ENCODE measurements around the gene UNC50. TPM values are rescaled to one million over a fixed set of nuclear protein-coding genes. Genes with fewer than 3 reads are reported as not detected.
"Not testable (repeated sequence)": the region's sequence is repeated elsewhere in the genome, so short reads cannot be mapped to it uniquely, and the experiment has no call there.

UNC50 gene
- total RNA-seq, 1 donor from 2014 or later: 40.1 TPM

- no peak overlapping the region for H3K27ac Mint-ChIP-seq
- H3K4me1 Mint-ChIP-seq (ENCODE audit: low read depth): peaks cover 13% of the 10 kb centered on the region
- no peaks in the 10 kb centered on the region for H3K27me3 Mint-ChIP-seq (ENCODE audit: low read depth)
- no peaks in the 10 kb centered on the region for H3K9me3 Mint-ChIP-seq
- DNase-seq (ENCODE audit: low spot score): no peak
- H3K4me3 Mint-ChIP-seq (ENCODE audit: low read depth): no peak overlapping the region
- H3K36me3 Mint-ChIP-seq (ENCODE audit: low read depth): peaks cover 55% of the 10 kb centered on the region
- intact Hi-C loops (cut with micrococcal nuclease): no loop called here
Observed at GRCh38 chr2:98643496-98644100, 35.2 kb downstream of the UNC50 start.

GRCh38 chr2:98647636-98648035, 39.2 kb downstream of the UNC50 start:
- intact Hi-C loops (cut with micrococcal nuclease): no loop called here
- no peaks in the 10 kb centered on the region for H3K27me3 Mint-ChIP-seq (ENCODE audit: low read depth)
- peaks cover 62% of the 10 kb centered on the region for H3K36me3 Mint-ChIP-seq (ENCODE audit: low read depth)
- DNase-seq (ENCODE audit: low spot score): no peak
- H3K4me1 Mint-ChIP-seq (ENCODE audit: low read depth): peaks cover 37% of the 10 kb centered on the region
- no peak overlapping the region for H3K4me3 Mint-ChIP-seq (ENCODE audit: low read depth)
- no peak overlapping the region for H3K27ac Mint-ChIP-seq
- H3K9me3 Mint-ChIP-seq: peaks cover 20% of the 10 kb centered on the region

GRCh38 chr2:98648451-98648850, 40.1 kb downstream of the UNC50 start:
- peaks cover 64% of the 10 kb centered on the region for H3K36me3 Mint-ChIP-seq (ENCODE audit: low read depth)
- H3K27ac Mint-ChIP-seq: no peak overlapping the region

DNA sequence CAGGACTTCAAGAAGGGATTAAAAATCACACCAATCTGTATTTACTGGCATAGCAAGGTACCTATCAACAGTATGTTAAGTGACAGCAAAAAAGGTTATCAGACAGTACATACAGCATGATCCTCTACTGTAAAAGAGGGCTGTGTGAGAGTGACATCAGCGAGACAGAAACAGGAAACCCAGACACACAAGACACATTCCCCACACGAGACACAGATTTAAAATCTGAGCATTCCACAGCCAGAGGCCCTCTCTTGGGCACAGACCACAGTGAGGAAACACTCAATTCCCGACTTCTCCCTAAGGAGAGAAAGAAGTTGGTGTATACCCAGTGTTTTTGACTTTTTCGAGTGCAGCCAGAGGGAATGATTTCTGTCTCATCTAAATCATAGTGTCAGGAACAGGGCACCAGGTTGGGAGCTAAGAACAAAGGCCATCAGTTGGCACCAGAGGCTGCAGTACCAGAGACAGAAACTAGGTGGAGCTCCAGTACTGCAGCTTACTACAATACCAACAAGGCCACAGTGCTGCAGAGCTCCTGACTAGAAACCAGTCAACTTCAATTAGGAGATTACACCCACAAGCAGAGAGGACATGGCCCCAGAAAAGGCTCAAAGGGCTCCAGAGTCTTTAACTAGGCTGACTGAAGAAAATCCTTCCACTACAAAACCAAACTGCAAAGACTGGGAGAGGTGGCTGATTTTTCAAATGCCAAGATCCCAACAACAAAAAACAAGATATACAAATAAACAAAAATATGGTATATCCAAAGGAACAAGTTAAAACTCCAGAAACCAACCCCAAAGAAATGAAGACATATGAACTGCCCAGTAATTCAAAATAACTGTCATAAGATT, 41.0 kb downstream of the UNC50 start:
- no peaks in the 10 kb centered on the region for H3K27me3 Mint-ChIP-seq (ENCODE audit: low read depth)
- H3K9me3 Mint-ChIP-seq: peaks cover 20% of the 10 kb centered on the region
- H3K27ac Mint-ChIP-seq: peak overlapping the region; percentile 48
- no peak overlapping the region for H3K4me3 Mint-ChIP-seq (ENCODE audit: low read depth)
- intact Hi-C loops (cut with micrococcal nuclease): loop anchor here (1.0 kb wide), 2 partner anchors 11 to 188 kb away; no protein-coding TSS in a partner anchor
- H3K4me1 Mint-ChIP-seq (ENCODE audit: low read depth): peaks cover 49% of the 10 kb centered on the region
- peaks cover 65% of the 10 kb centered on the region for H3K36me3 Mint-ChIP-seq (ENCODE audit: low read depth)
- DNase-seq (ENCODE audit: low spot score): peak; percentile 68

More at GRCh38 chr2:98648451-98648850, 40.1 kb downstream of the UNC50 start:
- DNase-seq (ENCODE audit: low spot score): no peak
- H3K4me3 Mint-ChIP-seq (ENCODE audit: low read depth): no peak overlapping the region
- peaks cover 44% of the 10 kb centered on the region for H3K4me1 Mint-ChIP-seq (ENCODE audit: low read depth)
- peaks cover 20% of the 10 kb centered on the region for H3K9me3 Mint-ChIP-seq
- H3K27me3 Mint-ChIP-seq (ENCODE audit: low read depth): no peaks in the 10 kb centered on the region
- intact Hi-C loops (cut with micrococcal nuclease): no loop called here

- intact Hi-C loops (cut with micrococcal nuclease): loop anchor here (1.0 kb wide), 2 partner anchors 12 to 187 kb away; no protein-coding TSS in a partner anchor
- no peak for DNase-seq (ENCODE audit: low spot score)
- Mint-ChIP-seq H3K4me1 (ENCODE audit: low read depth) (peaks cover 54% of the 10 kb centered on the region), H3K27me3 (ENCODE audit: low read depth) (no peaks in the 10 kb centered on the region), H3K9me3 (peaks cover 20% of the 10 kb centered on the region), H3K4me3 (ENCODE audit: low read depth) (no peak overlapping the region), H3K36me3 (ENCODE audit: low read depth) (peaks cover 71% of the 10 kb centered on the region), H3K27ac (peak overlapping the region; percentile 48)
Observed at GRCh38 chr2:98649992-98650375, 41.6 kb downstream of the UNC50 start.

DNA sequence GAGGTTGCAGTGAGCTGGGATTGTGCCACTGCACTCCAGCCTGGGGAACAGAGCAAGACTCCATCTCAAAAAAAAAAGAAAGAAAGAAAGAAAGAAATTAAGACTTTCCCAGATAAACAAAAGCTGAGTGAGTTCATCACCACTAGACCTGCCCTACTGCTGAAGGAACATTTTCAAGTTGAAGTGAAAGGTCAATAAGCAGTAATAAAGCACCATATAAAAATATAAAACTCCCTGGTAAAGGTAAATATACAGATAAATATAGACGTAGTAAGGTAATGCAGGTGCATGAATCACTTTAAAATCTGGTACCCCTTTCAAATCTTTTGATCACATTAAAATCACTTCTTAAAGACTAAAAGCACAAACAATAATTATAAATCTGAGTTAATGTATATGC, 42.6 kb downstream of the UNC50 start:
- Mint-ChIP-seq H3K4me3 (ENCODE audit: low read depth) (no peak overlapping the region), H3K27me3 (ENCODE audit: low read depth) (no peaks in the 10 kb centered on the region), H3K36me3 (ENCODE audit: low read depth) (peaks cover 74% of the 10 kb centered on the region), H3K4me1 (ENCODE audit: low read depth) (peaks cover 60% of the 10 kb centered on the region), H3K9me3 (peaks cover 20% of the 10 kb centered on the region), H3K27ac (no peak overlapping the region)
- no peak for DNase-seq (ENCODE audit: low spot score)
- intact Hi-C loops (cut with micrococcal nuclease): no loop called here

GRCh38 chr2:98654699-98655495, 46.5 kb downstream of the UNC50 start:
- Mint-ChIP-seq H3K4me3 (ENCODE audit: low read depth) (peak overlapping the region; percentile 28), H3K36me3 (ENCODE audit: low read depth) (peaks cover 67% of the 10 kb centered on the region), H3K4me1 (ENCODE audit: low read depth) (peaks cover 77% of the 10 kb centered on the region), H3K27me3 (ENCODE audit: low read depth) (no peaks in the 10 kb centered on the region), H3K27ac (peak overlapping the region; percentile 73), H3K9me3 (peaks cover 18% of the 10 kb centered on the region)
- no peak for DNase-seq (ENCODE audit: low spot score)
- intact Hi-C loops (cut with micrococcal nuclease): loop anchor here (5.0 kb wide), 1 partner anchor 48 kb away; the partner anchor contains the start of genes COA5 and UNC50

DNA sequence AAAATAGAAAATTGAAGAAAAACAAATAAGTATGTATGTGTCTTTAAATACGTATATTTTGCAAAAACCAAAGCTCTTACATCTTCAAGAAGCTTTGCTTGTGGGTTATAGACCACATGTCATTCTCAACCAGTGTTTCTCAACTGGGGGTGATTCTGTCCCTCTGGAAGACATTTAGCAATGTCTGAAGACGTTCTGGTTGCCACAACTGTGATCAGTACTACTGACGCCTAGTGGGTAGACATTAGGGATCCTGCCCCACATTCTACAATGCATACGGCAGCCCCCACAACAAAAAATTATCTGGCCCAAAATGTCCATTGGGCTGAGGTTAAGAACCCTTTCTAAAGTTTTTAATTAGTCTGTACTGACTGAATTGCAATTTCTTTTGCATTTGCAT, 48.4 kb downstream of the UNC50 start:
- H3K9me3 Mint-ChIP-seq: peaks cover 15% of the 10 kb centered on the region
- peak overlapping the region; percentile 60 for H3K4me3 Mint-ChIP-seq (ENCODE audit: low read depth)
- intact Hi-C loops (cut with micrococcal nuclease): loop anchor here (5.0 kb wide), 1 partner anchor 49 kb away; the partner anchor contains the start of genes COA5 and UNC50
- DNase-seq (ENCODE audit: low spot score): no peak
- H3K4me1 Mint-ChIP-seq (ENCODE audit: low read depth): peaks cover 80% of the 10 kb centered on the region
- H3K27me3 Mint-ChIP-seq (ENCODE audit: low read depth): no peaks in the 10 kb centered on the region
- peaks cover 63% of the 10 kb centered on the region for H3K36me3 Mint-ChIP-seq (ENCODE audit: low read depth)
- peak overlapping the region; percentile 84 for H3K27ac Mint-ChIP-seq

GRCh38 chr2:98658816-98659490, 50.6 kb downstream of the UNC50 start:
- H3K36me3 Mint-ChIP-seq (ENCODE audit: low read depth): peaks cover 50% of the 10 kb centered on the region
- H3K4me3 Mint-ChIP-seq (ENCODE audit: low read depth): peak overlapping the region; percentile 78
- no peaks in the 10 kb centered on the region for H3K27me3 Mint-ChIP-seq (ENCODE audit: low read depth)
- DNase-seq (ENCODE audit: low spot score): peak; percentile 17
- peak overlapping the region; percentile 91 for H3K27ac Mint-ChIP-seq
- intact Hi-C loops (cut with micrococcal nuclease): loop anchor here (1.0 to 5.0 kb wide), 3 partner anchors 22 to 112 kb away; partner anchors contain the start of genes COA5 and UNC50
- H3K4me1 Mint-ChIP-seq (ENCODE audit: low read depth): peaks cover 76% of the 10 kb centered on the region
- peaks cover 15% of the 10 kb centered on the region for H3K9me3 Mint-ChIP-seq

- peaks cover 44% of the 10 kb centered on the region for H3K36me3 Mint-ChIP-seq (ENCODE audit: low read depth)
- H3K4me1 Mint-ChIP-seq (ENCODE audit: low read depth): peaks cover 74% of the 10 kb centered on the region
- peak overlapping the region; percentile 91 for H3K27ac Mint-ChIP-seq
- peak overlapping the region; percentile 78 for H3K4me3 Mint-ChIP-seq (ENCODE audit: low read depth)
- not testable (repeated sequence) for H3K27me3 Mint-ChIP-seq (ENCODE audit: low read depth); DNase-seq (ENCODE audit: low spot score)
- intact Hi-C loops (cut with micrococcal nuclease): loop anchor here (1.0 to 5.0 kb wide), 3 partner anchors 22 to 111 kb away; partner anchors contain the start of genes COA5 and UNC50
- H3K9me3 Mint-ChIP-seq: peaks cover 15% of the 10 kb centered on the region
Observed at GRCh38 chr2:98659491-98659840, 51.1 kb downstream of the UNC50 start.

DNA sequence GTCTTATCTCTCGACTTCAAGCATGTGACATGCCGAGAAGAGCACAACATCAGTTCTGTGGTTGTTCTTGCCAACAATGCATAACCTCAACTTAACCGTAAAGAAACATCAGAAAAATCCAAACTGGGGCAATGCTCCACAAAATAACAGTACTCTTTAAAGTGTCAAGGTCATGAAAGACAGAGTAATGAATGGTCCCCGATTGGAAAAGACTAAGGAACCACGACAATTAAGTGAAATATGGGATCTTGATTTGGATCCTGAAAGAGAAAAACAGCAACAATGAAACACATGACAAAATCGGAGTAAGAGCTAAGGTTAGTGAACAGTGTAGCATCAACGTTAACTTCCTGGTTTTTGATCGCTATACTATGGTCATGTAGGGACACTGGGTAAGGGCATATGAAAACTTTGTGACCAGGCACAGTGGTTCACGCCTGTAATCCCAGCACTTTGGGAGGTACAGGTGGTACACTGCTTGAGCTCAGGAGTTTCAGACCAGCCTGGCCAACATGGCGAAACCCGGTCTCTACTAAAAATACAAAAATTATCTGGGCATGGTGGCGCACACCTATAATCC, 55.2 kb downstream of the UNC50 start:
- intact Hi-C loops (cut with micrococcal nuclease): loop anchor here (1.0 to 2.0 kb wide), 2 partner anchors 29 to 65 kb away; no protein-coding TSS in a partner anchor
- H3K4me1 Mint-ChIP-seq (ENCODE audit: low read depth): peaks cover 64% of the 10 kb centered on the region
- peak overlapping the region; percentile 83 for H3K4me3 Mint-ChIP-seq (ENCODE audit: low read depth)
- peaks cover 35% of the 10 kb centered on the region for H3K9me3 Mint-ChIP-seq
- peak; percentile 30 for DNase-seq (ENCODE audit: low spot score)
- H3K36me3 Mint-ChIP-seq (ENCODE audit: low read depth): peaks cover 63% of the 10 kb centered on the region
- no peaks in the 10 kb centered on the region for H3K27me3 Mint-ChIP-seq (ENCODE audit: low read depth)
- H3K27ac Mint-ChIP-seq: peak overlapping the region; percentile 99

Data from activated T-helper 2 cell treated with anti-CD3 and anti-CD28 coated beads, Interferon-gamma antibody, Interleukin-2, Interleukin-4, amounts not matched to agents 10 μg/mL and 5 μg/mL and 100 μg/mL, durations not matched to agents 14 hours and 24 hours and 36 hours (primary cell).